HG02885 (cell line): ENCODE results near the gene TSPO2.

Experiments
- ATAC-seq: cut with Tn5 transposase; IDR thresholded peaks from one replicate; pipeline ENCODE4 v1.9.1; 2021; ENCODE audit warnings: mild to moderate bottlenecking; ENCODE audit not compliant: unreplicated experiment, poor library complexity

Gene TSPO2

GRCh38 chr6:41025966-41026530, 16.2 kb upstream of the TSPO2 start:
- no peak for ATAC-seq

DNA sequence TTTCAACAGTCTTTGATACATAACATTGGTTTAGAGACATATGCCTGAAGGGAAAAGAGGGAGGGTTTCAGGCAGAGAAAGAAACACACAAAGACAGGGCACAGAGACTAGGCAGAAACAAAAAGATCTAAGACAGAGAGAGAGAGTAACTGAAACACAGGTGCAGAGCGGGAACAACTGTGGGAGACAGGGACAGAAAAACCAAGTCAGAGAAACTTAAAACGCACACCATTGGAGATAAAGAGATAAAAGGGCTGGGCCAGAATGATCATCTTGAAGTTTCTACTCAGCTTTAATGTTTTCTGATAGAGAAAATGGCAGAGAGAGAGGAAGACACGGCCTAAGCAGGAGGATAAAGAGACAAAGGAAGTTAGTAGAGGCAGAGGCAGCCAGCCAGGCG, 15.0 kb upstream of the TSPO2 start:
- no peak for ATAC-seq

- ATAC-seq = peak; percentile 89
Measured at GRCh38 chr6:41027799-41028560, 14.3 kb upstream of the TSPO2 start.

DNA sequence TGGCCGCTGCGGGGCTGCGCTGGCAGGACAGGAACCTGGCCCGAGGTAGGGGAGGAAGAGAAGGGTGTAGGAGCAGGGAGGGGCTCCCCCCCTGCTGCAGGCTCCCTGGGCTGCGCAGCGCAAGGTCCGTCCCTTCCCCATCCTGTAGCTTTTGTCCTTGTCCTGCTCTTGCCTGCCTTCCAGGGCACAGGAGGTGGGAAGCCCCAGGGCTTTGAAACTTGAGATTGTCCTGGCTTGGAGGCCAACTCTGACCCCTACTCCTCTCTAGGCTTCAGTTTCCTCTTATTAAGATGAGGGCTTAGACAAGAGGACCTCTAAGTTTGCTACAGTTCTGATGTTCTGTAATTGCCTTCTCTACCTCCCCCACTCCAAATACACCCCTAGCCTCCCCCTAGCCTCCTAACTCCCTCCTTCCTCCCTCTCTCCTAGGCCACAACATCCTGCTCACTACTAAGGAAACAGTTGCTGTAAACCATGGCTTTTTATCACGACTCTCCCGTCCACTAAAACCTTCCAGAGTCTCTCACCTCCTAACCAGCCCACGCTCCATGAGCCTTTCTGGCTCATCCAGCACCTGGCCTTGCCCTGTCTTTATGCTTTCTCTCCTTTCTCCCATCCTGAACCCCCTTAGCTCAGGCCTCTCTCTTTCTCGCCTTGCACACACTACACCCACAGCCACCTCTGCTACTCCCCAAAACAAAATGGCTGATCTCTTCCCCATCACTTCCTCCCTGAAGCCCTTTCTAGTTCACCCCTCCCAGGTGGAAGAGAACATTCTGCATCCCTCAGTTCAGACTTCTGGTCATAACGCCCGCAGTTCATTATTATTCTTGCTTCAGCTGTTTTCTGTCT, 13.5 kb upstream of the TSPO2 start:
- ATAC-seq = peak; percentile 53

DNA sequence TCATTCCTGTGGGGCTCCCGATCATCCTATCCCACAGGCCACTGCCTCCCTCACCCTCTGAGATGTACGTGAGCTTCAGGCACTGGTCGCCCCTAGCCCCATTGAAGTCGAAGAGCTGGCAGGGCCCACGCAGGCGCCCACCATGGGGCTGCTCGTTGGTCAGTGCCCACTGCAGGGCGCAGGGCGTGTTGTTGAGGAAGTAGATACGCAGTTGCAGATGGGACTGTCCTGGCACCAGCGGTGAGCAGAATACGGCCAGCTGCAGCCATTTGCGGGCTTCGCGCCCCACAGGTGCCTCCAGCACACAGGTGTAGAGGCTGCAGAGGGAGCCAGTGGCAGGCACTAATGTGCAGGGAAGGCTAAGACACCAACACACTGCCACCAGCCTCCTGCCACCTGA, 9.4 kb upstream of the TSPO2 start:
- ATAC-seq = no peak

DNA sequence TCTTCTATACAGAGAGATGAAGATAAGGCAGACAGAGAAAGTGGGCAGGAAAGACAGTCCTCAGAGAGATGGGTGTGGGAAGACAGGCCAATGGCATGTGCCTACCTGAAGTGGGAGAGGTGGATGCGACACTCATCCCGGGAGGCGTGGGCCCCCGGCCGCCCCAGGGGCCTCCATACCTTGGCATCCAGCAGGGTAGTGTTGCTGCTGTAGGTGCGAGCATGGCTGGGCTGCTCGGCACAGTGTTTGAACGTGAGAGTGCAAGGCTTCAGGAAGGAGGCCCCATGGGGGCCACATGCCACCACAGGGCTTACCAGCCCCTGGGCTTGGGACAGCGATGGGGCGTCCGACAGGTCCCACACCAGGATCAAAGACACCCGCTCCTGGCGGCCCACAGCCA, 8.5 kb upstream of the TSPO2 start:
- no peak for ATAC-seq

DNA sequence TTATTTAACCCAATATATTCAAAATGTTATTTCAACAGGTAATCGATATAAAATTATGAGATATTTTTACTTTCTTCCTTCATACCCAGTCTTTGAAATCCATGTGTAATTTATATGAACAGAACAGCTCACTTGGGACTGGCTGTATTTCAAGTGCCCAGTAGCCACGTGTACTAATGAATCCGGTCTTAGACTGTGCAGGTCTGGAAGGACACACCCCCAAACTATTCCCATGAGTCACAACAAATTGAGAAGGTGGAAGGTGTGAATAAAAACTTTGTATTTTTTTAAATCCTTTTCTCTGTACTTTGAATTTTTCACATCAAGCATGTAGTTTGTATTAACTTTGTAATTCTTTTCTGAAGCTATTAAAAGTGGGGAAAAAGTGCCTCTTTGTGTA, 6.1 kb upstream of the TSPO2 start:
- no peak for ATAC-seq

- no peak for ATAC-seq
Measured at GRCh38 chr6:41036601-41037000, 5.7 kb upstream of the TSPO2 start.

DNA sequence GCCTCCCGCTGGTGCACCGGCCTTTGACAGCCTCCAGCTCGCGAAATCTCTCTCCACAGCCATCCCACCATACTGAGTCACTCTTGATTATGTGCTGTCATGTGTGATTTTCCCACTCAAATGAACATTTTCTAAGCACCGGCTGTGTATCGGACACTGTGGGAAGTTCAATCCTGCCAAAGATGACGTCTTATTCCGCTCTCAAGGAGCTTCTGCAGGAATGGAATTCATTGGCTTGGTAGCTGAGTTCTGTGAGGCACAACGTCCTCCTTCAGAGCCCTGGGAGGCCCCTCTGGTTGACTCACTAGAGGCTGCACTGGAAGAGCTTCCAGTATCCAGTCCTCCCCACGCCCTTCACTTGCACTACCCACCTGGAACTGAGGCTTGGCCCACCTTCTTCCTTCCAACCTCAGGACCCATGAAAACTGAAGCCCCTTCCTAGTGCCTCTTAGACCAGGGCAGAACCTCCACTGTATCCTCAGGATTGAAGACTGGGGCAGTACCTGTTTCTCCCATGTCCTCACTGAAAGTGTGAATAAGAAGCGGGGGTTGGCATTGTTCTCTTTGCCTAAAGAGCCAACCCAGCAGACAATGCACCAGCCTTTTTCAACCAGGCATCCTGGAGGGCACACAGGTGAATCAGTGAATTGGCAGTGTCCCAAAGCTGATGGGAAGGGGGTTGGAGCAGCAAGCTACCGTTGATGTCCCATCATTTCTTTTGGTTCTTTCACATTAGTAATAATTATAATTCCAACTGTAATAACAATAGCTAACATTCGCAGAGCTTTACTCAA, 5.0 kb upstream of the TSPO2 start:
- no peak for ATAC-seq

- ATAC-seq = no peak
Measured at GRCh38 chr6:41038205-41038604, 4.1 kb upstream of the TSPO2 start.

DNA sequence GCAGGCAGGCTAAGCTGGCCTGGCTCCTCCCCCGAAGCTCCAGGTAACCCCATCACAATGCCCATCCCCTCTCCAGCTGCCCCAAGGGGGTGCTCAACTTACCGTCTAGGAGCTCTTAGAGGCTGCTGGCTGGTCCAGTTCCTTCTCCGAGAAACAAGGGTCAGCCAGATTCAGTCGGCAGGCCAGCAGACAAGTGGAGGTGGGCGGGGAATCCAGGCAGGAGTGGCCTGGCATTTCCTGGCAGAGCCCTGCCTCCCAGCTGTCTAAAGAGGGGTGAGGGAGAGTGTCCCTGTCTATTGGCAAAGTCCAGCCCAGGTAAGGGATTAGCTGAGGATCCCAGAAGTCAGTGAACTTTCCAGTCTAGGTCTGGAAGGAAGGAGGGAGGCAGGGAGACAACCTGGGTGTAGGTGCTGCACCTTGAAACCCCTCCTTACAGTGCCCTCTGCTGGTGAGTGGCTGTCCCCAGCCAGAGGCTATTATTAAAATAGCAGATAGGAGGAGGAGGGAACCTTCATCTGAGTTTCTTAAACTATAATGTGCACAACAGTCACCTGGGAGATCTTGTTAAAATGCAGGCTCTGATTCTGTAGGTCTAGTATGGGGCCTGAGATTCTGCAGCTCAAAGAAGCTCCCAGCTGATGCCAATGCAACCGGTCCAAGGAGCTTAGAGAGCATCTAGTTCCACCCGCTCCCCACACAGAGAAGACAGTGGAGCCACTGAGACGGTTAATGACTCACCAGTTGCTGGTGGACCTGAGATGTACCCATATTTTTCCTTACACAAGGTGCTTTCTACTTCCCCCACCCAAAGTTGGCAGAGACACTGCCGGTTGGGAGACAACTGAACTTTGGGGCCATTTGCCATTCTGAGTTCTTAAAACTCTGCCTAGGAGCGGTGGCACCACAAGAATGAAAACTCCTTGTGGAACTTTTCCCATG, 2.9 kb upstream of the TSPO2 start, which contains the start of gene UNC5CL:
TSS of gene UNC5CL (minus strand) at position 162 of the 939 bp plus-strand sequence. CDS start 4,147 bp downstream, outside the sequence.
- no peak for ATAC-seq

DNA sequence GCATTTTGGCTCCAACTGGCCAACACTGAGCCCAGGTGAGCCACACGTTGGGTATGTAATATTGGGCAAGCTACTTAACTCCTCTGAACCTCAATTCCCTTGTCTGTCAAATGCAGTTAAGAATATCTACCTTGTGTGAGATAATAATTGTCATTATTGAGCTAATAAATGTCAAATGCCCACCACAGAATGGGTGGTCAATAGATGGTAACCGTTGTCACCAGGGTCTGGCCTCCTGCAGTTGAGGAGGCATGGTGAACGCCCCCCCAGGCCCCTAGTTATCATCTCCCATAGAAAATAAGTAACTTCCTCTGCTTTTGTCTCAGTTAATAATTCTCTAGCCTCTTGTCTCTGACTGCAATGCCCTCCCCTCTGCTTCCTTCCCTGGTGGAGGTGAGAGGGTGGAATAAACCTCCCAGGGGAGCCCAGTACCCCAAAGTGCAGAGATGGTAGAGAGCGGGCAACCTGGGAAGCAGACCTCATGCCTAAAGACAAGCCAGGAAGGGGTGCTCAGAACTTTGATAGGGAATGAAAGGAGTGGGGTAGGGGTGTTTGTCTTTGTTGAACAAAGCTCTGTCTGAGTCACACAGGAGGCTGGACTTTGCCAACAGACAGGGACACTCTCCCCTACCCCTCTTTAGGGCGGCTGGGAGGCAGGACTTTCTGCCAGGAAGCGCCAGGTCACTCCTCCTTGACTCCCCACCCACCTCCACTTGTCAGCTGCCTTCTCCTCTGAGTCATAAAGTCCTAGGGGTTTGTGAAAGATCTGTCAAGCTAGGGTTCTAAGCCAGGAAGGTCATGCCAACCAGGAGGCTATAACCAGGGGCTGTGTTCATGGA, 1.9 kb upstream of the TSPO2 start:
- ATAC-seq = no peak

- ATAC-seq = no peak
Measured at GRCh38 chr6:41040940-41041536, 1.2 kb upstream of the TSPO2 start.

DNA sequence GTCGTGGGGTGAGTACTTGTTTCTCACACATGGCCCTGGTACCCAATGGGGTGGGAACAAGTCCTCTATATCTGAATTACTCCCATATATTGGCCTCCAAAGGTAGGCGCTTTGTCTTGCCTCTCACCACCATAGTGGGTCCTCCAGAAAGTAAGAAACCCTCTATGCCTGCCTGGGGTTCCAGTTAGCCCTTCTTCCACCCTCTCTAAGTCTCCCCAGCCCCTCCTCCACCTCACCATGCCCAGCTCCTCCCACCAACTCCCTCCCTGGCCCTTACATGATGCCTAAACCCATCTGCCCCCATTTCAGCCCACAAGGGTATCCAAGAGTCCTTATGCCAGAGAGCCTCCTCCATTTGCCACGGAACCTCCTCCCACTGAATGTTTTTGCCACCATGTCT, 884 bp downstream of the TSPO2 start:
- no peak for ATAC-seq

DNA sequence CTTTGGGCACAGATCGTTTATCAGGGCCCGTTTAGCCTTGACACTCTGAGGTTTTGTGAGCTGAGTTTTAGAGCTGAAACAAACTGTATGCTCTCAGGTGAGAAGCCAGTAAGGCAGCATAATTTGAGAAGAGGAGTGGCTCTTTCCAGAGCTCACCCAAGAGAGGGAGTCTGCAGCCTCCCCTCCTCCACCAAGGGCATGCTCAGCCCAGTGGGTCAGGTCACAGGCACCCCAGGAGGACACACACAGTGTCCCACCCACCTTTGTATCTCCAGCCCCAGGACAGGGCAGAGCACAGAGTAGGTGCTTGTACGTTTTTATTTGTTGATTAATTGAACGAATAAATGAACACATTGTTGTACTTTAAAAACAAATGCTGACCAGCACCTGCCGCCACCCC, 3.4 kb downstream of the TSPO2 start:
- no peak for ATAC-seq

- no peak for ATAC-seq
Measured at GRCh38 chr6:41046084-41046483, 3.8 kb downstream of the TSPO2 start.

DNA sequence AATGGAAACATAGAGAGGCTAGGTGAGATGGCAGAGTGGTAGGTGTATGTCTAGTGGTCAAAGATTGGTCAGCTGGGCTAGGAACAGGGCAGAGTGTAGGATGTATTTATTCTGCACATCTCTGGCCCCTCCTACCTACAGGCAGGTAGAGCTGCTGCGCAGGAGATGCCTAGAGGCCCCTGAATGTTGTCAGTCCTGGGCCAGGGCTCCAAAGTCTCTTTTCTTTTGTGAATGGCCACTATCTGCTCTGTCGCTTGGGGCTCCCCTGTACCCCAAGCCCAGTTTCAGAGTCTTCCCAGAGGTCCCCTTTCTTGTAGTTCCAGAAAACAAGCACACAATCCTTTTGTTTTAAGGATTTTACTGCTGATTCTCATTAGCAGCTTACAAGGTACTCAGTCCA, 5.0 kb downstream of the TSPO2 start:
- no peak for ATAC-seq
